GM12864 (cell line): ENCODE measurements around the gene GPA33.
"Not testable (repeated sequence)": the region's sequence is repeated elsewhere in the genome, so short reads cannot be mapped to it uniquely, and the experiment has no call there.

ENCODE experiments used
- DNase-seq: peaks from one replicate; pipeline ENCODE4 v3.0.0-alpha.2; 2011; ENCODE audit warnings: low read depth
- H3K4me3 ChIP-seq: 2 replicates; pipeline ENCODE4 v1.5.1; 2011; ENCODE audit warnings: mild to moderate bottlenecking, low read depth, low read length, control low read depth
- CTCF ChIP-seq: IDR thresholded peaks from 2 replicates; pipeline ENCODE4 v1.5.1; 2011; ENCODE audit warnings: low read depth, mild to moderate bottlenecking, moderate library complexity, low read length, control low read depth, inconsistent platforms; ENCODE audit errors: missing control alignments

The GPA33 gene

DNA sequence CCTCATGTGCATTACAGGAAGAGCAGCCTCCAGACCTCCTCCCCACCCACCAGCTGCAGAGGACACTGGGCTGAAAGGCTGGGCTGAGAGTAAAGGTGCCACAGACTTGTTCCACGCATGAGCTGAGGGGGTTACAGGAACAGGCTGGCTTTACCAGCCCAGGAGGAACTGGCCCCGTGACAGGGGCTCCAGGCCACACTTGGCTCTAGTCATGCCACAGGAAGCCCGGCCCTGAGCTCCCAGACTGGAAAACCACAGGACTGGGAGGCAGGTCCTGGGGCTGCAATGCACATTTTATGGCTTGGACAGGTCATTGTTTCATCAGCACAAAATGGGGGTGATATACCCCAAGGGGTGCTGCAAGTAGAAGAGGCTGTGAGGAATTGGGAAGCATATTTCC lies 35.6 kb downstream of the GPA33 start:
- H3K4me3 ChIP-seq = no peak overlapping the region
- no peak for TF ChIP-seq CTCF
- no peak for DNase-seq

DNA sequence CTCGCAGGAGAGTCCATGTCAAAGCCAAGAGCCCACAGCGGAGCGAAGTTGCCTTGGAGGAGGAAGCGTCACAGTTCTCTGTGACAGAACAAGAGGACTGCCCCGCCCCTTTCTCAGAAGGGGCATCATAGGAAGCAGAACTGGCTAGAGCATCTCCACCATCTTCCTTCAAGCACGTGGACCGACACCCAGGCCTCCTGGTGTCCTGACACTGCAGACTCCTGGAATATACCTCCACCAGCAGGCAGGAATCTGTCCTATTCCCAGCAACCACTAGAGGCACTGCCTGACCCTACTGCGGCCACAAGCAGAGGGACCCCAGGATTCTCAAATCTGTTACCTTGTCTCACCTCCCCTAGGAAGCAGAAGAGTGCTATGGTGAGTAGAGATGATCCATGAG lies 37.8 kb downstream of the GPA33 start:
- H3K4me3 ChIP-seq = no peak overlapping the region
- DNase-seq = no peak
- peak; percentile 55 for TF ChIP-seq CTCF

DNA sequence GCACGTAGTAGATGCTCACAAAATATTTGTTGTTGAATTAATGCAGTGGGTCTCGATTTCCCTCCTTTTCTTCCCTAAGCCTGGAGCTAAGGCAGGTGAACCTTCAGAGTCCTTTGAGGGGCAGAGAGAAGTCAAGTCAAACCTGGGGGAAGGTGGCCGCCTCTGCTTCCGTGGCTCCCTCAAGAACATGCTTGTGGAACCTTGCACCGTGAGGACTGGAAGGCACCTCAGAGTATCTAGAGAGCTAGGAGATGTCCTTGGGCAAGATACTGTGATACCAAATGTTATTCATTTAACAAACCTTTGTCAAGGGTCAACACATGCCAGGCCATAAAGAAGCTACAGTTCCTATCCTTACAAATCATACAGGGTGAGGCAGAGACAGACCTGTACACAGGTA lies 38.3 kb downstream of the GPA33 start:
- H3K4me3 ChIP-seq = no peak overlapping the region
- DNase-seq = no peak
- TF ChIP-seq CTCF = no peak

GRCh38 chr1:167043752-167044488 lies 46.3 kb downstream of the GPA33 start:
- H3K4me3 ChIP-seq = peak overlapping the region; percentile 50
- no peak for DNase-seq
- no peak for TF ChIP-seq CTCF

DNA sequence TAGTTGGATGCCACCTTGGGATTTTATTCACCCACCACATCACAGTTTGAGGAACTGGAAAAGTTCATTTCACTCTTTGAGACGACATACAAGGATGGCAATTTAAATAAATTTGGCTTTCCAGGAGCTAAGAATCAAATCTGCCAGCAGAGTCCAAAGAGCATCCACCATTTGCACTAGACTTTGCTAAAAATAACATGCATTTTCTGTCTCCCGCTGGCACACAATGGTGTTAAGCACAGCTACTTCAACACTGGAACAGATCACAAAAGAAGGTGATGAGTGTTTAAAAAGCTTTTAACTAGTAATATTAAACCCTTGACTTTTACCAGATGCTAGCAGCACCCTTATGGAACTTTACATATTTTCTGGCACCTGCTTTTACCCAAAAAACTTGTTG lies 56.5 kb downstream of the GPA33 start:
- TF ChIP-seq CTCF = no peak

DNA sequence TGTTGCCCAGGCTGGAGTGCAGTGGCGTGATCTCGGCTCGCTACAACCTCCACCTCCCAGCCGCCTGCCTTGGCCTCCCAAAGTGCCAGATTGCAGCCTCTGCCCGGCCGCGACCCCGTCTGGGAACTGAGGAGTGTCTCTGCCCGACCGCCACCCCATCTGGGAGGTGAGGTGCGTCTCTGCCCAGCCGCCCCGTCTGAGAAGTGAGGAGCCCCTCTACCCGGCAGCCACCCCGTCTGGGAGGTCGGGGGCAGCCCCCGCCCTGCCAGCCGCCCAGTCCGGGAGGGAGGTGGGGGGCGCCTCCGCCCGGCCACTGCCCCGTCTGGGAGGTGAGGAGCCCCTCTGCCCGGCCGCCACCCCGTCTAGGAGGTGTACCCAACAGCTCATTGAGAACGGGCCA lies 60.6 kb downstream of the GPA33 start:
- DNase-seq, H3K4me3 ChIP-seq: not testable (repeated sequence)

More for the DNA sequence above, 56.5 kb downstream of the GPA33 start:
- DNase-seq = no peak
- H3K4me3 ChIP-seq = no peak overlapping the region

DNA sequence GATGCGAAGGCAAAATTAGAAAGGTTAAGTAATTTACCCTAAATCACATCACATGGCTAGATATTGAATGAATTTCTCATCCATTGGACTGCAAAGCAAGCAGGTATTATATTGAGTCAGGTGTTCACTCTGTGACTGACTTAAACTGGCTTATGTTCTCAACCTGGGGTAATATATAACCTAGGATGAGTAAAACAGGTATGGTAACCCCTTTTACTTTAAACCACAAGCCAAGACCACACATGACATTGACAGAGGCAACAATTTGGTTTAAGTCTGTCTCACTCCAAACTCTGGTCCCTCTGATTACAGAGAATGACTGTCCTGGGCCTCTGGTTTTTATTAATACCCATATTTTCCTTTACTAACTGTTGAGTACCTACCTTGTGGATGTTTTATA lies 67.8 kb downstream of the GPA33 start:
- TF ChIP-seq CTCF = no peak

More for the DNA sequence above, 67.8 kb downstream of the GPA33 start:
- no peak overlapping the region for H3K4me3 ChIP-seq
- no peak for DNase-seq
